Measurements from ENCODE around the gene ABCC1. TPM values are rescaled to one million over a fixed set of nuclear protein-coding genes. Genes with fewer than 3 reads are reported as not detected.
"Not testable (repeated sequence)": the region's sequence is repeated elsewhere in the genome, so short reads cannot be mapped to it uniquely, and the experiment has no call there.

Gene ABCC1
- total RNA-seq, 1 donor from 2014 or later = 29.9 TPM

DNA sequence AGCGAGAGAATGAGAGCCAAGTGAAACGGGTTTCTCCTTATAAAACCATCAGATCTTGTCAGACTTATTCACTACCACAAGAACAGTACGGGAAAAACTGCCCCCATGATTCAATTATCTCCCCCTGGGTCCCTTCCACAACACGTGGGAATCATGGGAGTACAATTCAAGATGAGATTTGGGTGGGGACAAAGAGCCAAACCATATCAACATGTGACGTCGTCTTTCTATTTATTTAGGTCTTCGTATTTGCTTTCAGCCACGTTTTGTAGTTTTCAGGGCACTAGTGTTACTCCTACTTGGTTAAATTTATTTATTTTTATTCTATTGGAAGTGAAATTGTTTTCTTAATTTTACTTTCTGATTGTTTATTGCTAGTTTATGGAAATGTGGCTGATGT, 33.1 kb upstream of the ABCC1 start:
- Mint-ChIP-seq H3K9me3 (ENCODE audit: unreplicated experiment) (peaks cover under 1% of the 10 kb centered on the region), H3K4me3 (ENCODE audit: unreplicated experiment) (no peak overlapping the region), H3K36me3 (ENCODE audit: unreplicated experiment) (no peaks in the 10 kb centered on the region), H3K4me1 (ENCODE audit: low read depth, unreplicated experiment) (no peaks in the 10 kb centered on the region), H3K27ac (ENCODE audit: unreplicated experiment) (no peak overlapping the region), H3K27me3 (ENCODE audit: unreplicated experiment) (peaks cover 2% of the 10 kb centered on the region)
- no peak for DNase-seq
- TF ChIP-seq, protein P1, sequence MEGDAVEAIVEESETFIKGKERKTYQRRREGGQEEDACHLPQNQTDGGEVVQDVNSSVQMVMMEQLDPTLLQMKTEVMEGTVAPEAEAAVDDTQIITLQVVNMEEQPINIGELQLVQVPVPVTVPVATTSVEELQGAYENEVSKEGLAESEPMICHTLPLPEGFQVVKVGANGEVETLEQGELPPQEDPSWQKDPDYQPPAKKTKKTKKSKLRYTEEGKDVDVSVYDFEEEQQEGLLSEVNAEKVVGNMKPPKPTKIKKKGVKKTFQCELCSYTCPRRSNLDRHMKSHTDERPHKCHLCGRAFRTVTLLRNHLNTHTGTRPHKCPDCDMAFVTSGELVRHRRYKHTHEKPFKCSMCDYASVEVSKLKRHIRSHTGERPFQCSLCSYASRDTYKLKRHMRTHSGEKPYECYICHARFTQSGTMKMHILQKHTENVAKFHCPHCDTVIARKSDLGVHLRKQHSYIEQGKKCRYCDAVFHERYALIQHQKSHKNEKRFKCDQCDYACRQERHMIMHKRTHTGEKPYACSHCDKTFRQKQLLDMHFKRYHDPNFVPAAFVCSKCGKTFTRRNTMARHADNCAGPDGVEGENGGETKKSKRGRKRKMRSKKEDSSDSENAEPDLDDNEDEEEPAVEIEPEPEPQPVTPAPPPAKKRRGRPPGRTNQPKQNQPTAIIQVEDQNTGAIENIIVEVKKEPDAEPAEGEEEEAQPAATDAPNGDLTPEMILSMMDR (IDR thresholded peaks at IDR 0.05; ENCODE audit: partially characterized antibody, unreplicated experiment) = no peak

DNA sequence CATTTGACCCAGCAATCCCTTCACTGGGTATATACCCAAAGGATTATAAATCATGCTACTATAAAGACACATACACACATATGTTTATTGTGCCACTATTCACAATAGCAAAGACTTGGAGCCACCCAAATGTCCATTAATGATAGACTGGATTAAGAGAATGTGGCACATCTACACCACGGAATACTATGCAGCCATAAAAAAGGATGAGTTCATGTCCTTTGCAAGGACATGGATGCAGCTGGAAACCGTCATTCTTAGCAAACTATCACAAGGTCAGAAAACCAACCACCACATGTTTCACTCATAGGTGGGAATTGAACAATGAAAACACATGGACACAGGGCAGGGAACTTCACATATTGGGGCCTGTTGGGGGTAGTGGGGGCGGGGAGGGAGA, 31.1 kb upstream of the ABCC1 start:
- H3K36me3 Mint-ChIP-seq (ENCODE audit: unreplicated experiment); H3K9me3 Mint-ChIP-seq (ENCODE audit: unreplicated experiment); DNase-seq; H3K4me3 Mint-ChIP-seq (ENCODE audit: unreplicated experiment); H3K27ac Mint-ChIP-seq (ENCODE audit: unreplicated experiment); H3K4me1 Mint-ChIP-seq (ENCODE audit: low read depth, unreplicated experiment); H3K27me3 Mint-ChIP-seq (ENCODE audit: unreplicated experiment): not testable (repeated sequence)

GRCh38 chr16:15919331-15919730, 30.1 kb upstream of the ABCC1 start:
- no peak for DNase-seq
- Mint-ChIP-seq H3K4me1 (ENCODE audit: low read depth, unreplicated experiment) (no peaks in the 10 kb centered on the region), H3K9me3 (ENCODE audit: unreplicated experiment) (no peaks in the 10 kb centered on the region), H3K36me3 (ENCODE audit: unreplicated experiment) (no peaks in the 10 kb centered on the region), H3K4me3 (ENCODE audit: unreplicated experiment) (no peak overlapping the region), H3K27me3 (ENCODE audit: unreplicated experiment) (peaks cover 2% of the 10 kb centered on the region), H3K27ac (ENCODE audit: unreplicated experiment) (no peak overlapping the region)
- TF ChIP-seq, protein P1 (IDR thresholded peaks at IDR 0.05; ENCODE audit: partially characterized antibody, unreplicated experiment) = no peak

DNA sequence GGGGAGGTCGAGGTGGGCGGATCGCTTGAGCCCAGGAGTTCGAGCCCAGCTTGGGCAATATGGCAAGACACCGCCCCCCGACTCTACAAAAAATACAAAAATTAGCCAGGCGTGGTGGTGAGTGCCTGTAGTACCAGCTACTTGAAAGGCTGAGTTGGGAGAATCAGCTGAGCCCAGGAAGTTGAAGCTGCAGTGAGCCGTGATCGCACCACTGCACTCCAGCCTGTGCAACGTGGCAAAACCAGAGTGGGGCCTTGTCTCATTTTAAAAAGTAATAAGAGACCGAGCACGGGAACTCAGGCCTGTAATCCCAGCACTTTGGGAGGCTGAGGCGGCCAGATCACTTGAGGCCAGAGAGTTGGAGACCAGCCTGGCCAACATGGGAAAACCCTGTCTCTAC, 24.4 kb upstream of the ABCC1 start:
- H3K27me3 Mint-ChIP-seq (ENCODE audit: unreplicated experiment) = no peaks in the 10 kb centered on the region
- TF ChIP-seq, protein P1 (IDR thresholded peaks at IDR 0.05; ENCODE audit: partially characterized antibody, unreplicated experiment) = no peak
- H3K27ac Mint-ChIP-seq (ENCODE audit: unreplicated experiment) = no peak overlapping the region
- H3K9me3 Mint-ChIP-seq (ENCODE audit: unreplicated experiment) = no peaks in the 10 kb centered on the region
- no peaks in the 10 kb centered on the region for H3K4me1 Mint-ChIP-seq (ENCODE audit: low read depth, unreplicated experiment)
- no peak overlapping the region for H3K4me3 Mint-ChIP-seq (ENCODE audit: unreplicated experiment)
- no peaks in the 10 kb centered on the region for H3K36me3 Mint-ChIP-seq (ENCODE audit: unreplicated experiment)
- DNase-seq = no peak

DNA sequence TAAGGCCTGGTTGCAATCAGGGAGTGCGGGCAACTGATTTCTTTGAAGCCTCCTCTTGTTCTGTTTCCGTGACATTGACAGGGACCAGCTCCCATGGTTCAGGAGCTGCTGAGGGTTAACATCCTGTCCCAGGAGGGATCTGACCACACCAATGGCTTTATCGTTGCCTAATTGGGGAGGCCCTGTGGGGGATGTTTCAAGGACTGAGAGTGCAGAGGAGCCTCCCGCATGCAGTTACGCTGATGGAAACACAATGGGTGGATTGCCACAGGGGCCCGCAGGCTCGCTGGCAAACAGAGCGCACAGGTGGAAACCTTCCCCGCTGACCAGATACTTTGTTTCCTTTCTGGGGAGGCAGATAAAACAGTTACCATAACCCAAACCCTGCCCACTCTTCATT, 23.8 kb upstream of the ABCC1 start:
- Mint-ChIP-seq H3K9me3 (ENCODE audit: unreplicated experiment) (no peaks in the 10 kb centered on the region), H3K27me3 (ENCODE audit: unreplicated experiment) (no peaks in the 10 kb centered on the region), H3K27ac (ENCODE audit: unreplicated experiment) (no peak overlapping the region), H3K4me1 (ENCODE audit: low read depth, unreplicated experiment) (no peaks in the 10 kb centered on the region), H3K36me3 (ENCODE audit: unreplicated experiment) (no peaks in the 10 kb centered on the region), H3K4me3 (ENCODE audit: unreplicated experiment) (no peak overlapping the region)
- DNase-seq = no peak
- TF ChIP-seq, protein P1 (IDR thresholded peaks at IDR 0.05; ENCODE audit: partially characterized antibody, unreplicated experiment) = no peak
